IMR-90 (cell line): ENCODE data around the gene GLDC. TPM values are rescaled to one million over a fixed set of nuclear protein-coding genes. Genes with fewer than 3 reads are reported as not detected.

Source experiments
- ATAC-seq: fragments of 200-7000 bp; cut with Tn5 transposase; 2 replicates; pipeline ENCODE4 v1.9.1; 2020; ENCODE audit warnings: low read depth, mild to moderate bottlenecking, moderate library complexity
- BruUV-seq: library from RNA; stranded (reverse); fragments of 400-500 nt; replicated peaks from 2 replicates; lab custom pipeline; 2021; lab: Mats Ljungman, UMichigan
- CTCF ChIA-PET: fragments of 300-600 bp; formaldehyde crosslinking; extraction: SDS; loops from one replicate; lab custom pipeline; 2021; ENCODE audit warnings: antibody characterized with exemption; lab: Yijun Ruan, JAX
- POLR2A ChIA-PET: fragments of 300-600 bp; sonication (Branson Sonifier 250); formaldehyde crosslinking; loops from one replicate; lab custom pipeline; 2022; ENCODE audit warnings: antibody characterized with exemption; ENCODE audit not compliant: unreplicated experiment; lab: Charles Lee
- DNase-seq: peaks from one replicate; pipeline ENCODE4 v3.0.0; 2013
- H2AFZ ChIP-seq: replicated peaks from 2 replicates; pipeline ENCODE3; 2013; ENCODE audit warnings: low read length, mild to moderate bottlenecking; ENCODE audit not compliant: poor library complexity
- H2AK5ac ChIP-seq: 2 replicates; pipeline ENCODE4 v1.6.1; 2013; ENCODE audit warnings: low read depth, low read length, inconsistent platforms
- H2AK9ac ChIP-seq: replicated peaks from 2 replicates; pipeline ENCODE3; 2013; ENCODE audit warnings: mild to moderate bottlenecking, low read depth, low read length, moderate library complexity; ENCODE audit not compliant: poor library complexity
- H2BK120ac ChIP-seq: 2 replicates; pipeline ENCODE4 v1.6.1; 2013; ENCODE audit warnings: low read depth, low read length, inconsistent platforms
- H2BK15ac ChIP-seq: 3 replicates; pipeline ENCODE4 v1.6.1; 2013; ENCODE audit warnings: low read depth, low read length, inconsistent platforms
- H2BK20ac ChIP-seq: 2 replicates; pipeline ENCODE4 v1.6.1; 2013; ENCODE audit warnings: low read depth, mild to moderate bottlenecking, inconsistent platforms, low read length, moderate library complexity
- H2BK5ac ChIP-seq: 2 replicates; pipeline ENCODE4 v1.6.1; 2013; ENCODE audit warnings: mild to moderate bottlenecking, low read depth, low read length, inconsistent platforms; ENCODE audit not compliant: poor library complexity, severe bottlenecking
- H3K14ac ChIP-seq: replicated peaks from 2 replicates; pipeline ENCODE4 v1.6.1; 2013; ENCODE audit warnings: low read depth, low read length, inconsistent platforms
- H3K18ac ChIP-seq: 2 replicates; pipeline ENCODE4 v1.6.1; 2013; ENCODE audit warnings: low read depth, low read length, control low read depth
- H3K23ac ChIP-seq: 2 replicates; pipeline ENCODE4 v1.6.1; 2013; ENCODE audit warnings: low read depth, low read length, inconsistent platforms
- H3K27ac ChIP-seq: 2 replicates; pipeline ENCODE4 v1.5.1; 2013; ENCODE audit warnings: mild to moderate bottlenecking, control low read depth, low read length; ENCODE audit not compliant: insufficient read depth
- H3K27me3 ChIP-seq: 2 replicates; pipeline ENCODE4 v1.6.1; 2013; ENCODE audit warnings: low read length; ENCODE audit not compliant: control insufficient read depth, insufficient read depth
- H3K36me3 ChIP-seq: 2 replicates; pipeline ENCODE4 v1.6.1; 2013; ENCODE audit warnings: low read length, mixed read lengths; ENCODE audit not compliant: control insufficient read depth, insufficient read depth
- H3K4ac ChIP-seq: 2 replicates; pipeline ENCODE4 v1.6.1; 2013; ENCODE audit warnings: low read depth, low read length, inconsistent platforms
- H3K4me1 ChIP-seq: 2 replicates; pipeline ENCODE4 v1.6.1; 2013; ENCODE audit warnings: low read length, mixed read lengths; ENCODE audit not compliant: control insufficient read depth, insufficient read depth
- H3K4me2 ChIP-seq: 2 replicates; pipeline ENCODE4 v1.6.1; 2013; ENCODE audit warnings: low read depth, mild to moderate bottlenecking, control low read depth, low read length, moderate library complexity
- H3K4me3 ChIP-seq: 2 replicates; pipeline ENCODE4 v1.5.1; 2013; ENCODE audit warnings: low read depth, mild to moderate bottlenecking, control low read depth, low read length, moderate library complexity; ENCODE audit not compliant: insufficient read depth
- H3K56ac ChIP-seq: 2 replicates; pipeline ENCODE4 v1.6.1; 2013; ENCODE audit warnings: low read length, inconsistent platforms; ENCODE audit not compliant: insufficient read depth; ENCODE audit errors: extremely low read depth
- H3K79me1 ChIP-seq, 2 experiments: 2 replicates each; pipeline ENCODE4 v1.6.1; 2013; ENCODE audit warnings: low read length in 2 of 2, inconsistent platforms in 1 of 2, low read depth in 1 of 2
- H3K9ac ChIP-seq: 2 replicates; pipeline ENCODE4 v1.6.1; 2013; ENCODE audit warnings: low read depth, low read length, control low read depth
- H3K9me1 ChIP-seq: 2 replicates; pipeline ENCODE4 v1.6.1; 2013; ENCODE audit warnings: low read length, inconsistent platforms; ENCODE audit not compliant: insufficient read depth
- H3K9me3 ChIP-seq: 2 replicates; pipeline ENCODE4 v1.6.1; 2013; ENCODE audit warnings: low read length; ENCODE audit not compliant: control insufficient read depth, insufficient read depth
- H4K20me1 ChIP-seq: 2 replicates; pipeline ENCODE4 v1.6.1; 2013; ENCODE audit warnings: low read length, inconsistent platforms; ENCODE audit not compliant: insufficient read depth
- H4K5ac ChIP-seq: 2 replicates; pipeline ENCODE4 v1.6.1; 2013; ENCODE audit warnings: mild to moderate bottlenecking, low read depth, low read length, control low read depth
- H4K8ac ChIP-seq, 2 experiments: 2 replicates each; pipeline ENCODE4 v1.6.1; 2013; ENCODE audit warnings: low read depth in 2 of 2, low read length in 2 of 2, control low read depth in 1 of 2, inconsistent platforms in 1 of 2
- H4K91ac ChIP-seq: 2 replicates; pipeline ENCODE4 v1.6.1; 2013; ENCODE audit warnings: low read depth, low read length, inconsistent platforms; ENCODE audit not compliant: insufficient read depth
- CEBPB ChIP-seq: IDR thresholded peaks from 2 replicates; pipeline ENCODE4 v1.6.1; 2012; ENCODE audit warnings: low read depth, low read length, improper control_type of control experiment
- FOS ChIP-seq: fragments of 150-350 bp; IDR thresholded peaks from 2 replicates; pipeline ENCODE4 v1.6.1; 2016; ENCODE audit warnings: low read depth, low read length
- MAFK ChIP-seq: IDR thresholded peaks from 2 replicates; pipeline ENCODE4 v1.6.1; 2012; ENCODE audit warnings: low read depth, low read length, improper control_type of control experiment
- MAZ ChIP-seq: IDR thresholded peaks from 2 replicates; pipeline ENCODE4 v1.6.1; 2012; ENCODE audit warnings: low read depth, mild to moderate bottlenecking, low read length, improper control_type of control experiment, moderate library complexity, borderline replicate concordance
- POLR2A ChIP-seq: IDR thresholded peaks from 2 replicates; pipeline ENCODE4 v1.6.1; 2012; ENCODE audit warnings: mild to moderate bottlenecking, low read depth, low read length
- WGBS, 2 experiments: methylation state at CpG; one replicate each; pipeline versions ENCODE4 v1.1.5 to v1.1.7; 2013; ENCODE audit warnings: missing lambda C conversion rate in 2 of 2; ENCODE audit not compliant: insufficient read length in 1 of 2; ENCODE audit errors: extremely low coverage in 2 of 2; 5-methylcytosine and 5-hydroxymethylcytosine counted together
- dilution Hi-C: fragments of 300-500 bp; cut with HindIII; formaldehyde crosslinking; loops from one replicate; pipeline ENCODE4 v1.14.3; 2018; ENCODE audit warnings: low sequenced_read_pairs; ENCODE audit not compliant: unreplicated experiment
- in situ Hi-C: fragments of 300-500 bp; cut with MboI; formaldehyde crosslinking; loops from 3 replicates; pipeline ENCODE4 v1.14.3; 2019; ENCODE audit warnings: low sequenced_read_pairs, inconsistent platforms, mixed read lengths
- intact Hi-C: fragments of 100-400 bp; cut with micrococcal nuclease; formaldehyde crosslinking; loops from 2 replicates; pipeline ENCODE4 v1.10.0; 2022
- polyA plus RNA-seq, 3 experiments: library from polyadenylated mRNA; depleted of rRNA; stranded (reverse); fragments of >200 nt; gene quantifications; 2 replicates each; pipeline ENCODE4 v1.2.3, GENCODE V29; 2012; ENCODE audit warnings: low replicate concordance in 1 of 3
- total RNA-seq: library from RNA; depleted of rRNA; stranded (reverse); fragments of >200 nt; gene quantifications from 2 replicates; pipeline ENCODE4 v1.2.3, GENCODE V29; 2012
- TF ChIP-seq, protein P1 (sequence below): fragments of 150-350 bp; IDR thresholded peaks from 2 replicates; pipeline ENCODE4 v1.6.1; 2017; ENCODE audit warnings: mild to moderate bottlenecking, antibody characterized with exemption, low read length, low read depth

GLDC gene
- total and polyA plus RNA-seq, 2 of the 4 experiments (the other 2 are of a cell fraction): 0.36 to 0.50 TPM

DNA sequence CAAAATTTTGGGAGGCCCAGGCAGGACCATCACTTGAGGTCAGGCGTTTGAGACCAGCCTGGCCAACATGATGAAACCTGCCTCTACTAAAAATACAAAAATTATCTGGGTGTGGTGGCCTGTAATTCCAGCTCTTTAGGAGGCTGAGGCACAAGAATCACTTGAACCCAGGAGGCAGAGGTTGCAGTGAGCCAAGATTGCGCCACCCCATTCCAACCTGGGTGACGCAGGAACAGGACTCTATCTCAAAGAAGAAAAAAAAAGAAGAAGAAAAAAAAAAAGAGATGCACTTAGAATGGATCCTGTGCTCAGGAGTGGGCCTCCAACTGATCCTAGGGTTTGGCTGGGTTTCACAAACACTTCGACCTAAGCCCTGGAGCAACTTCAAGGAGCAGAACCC lies 45.1 kb downstream of the GLDC start:
- no peak overlapping the region for H3K23ac ChIP-seq
- in situ Hi-C loops (no loop called here), intact Hi-C loops (no loop called here), dilution Hi-C loops (no loop called here)
- no peak overlapping the region for H3K14ac ChIP-seq
- H3K27ac ChIP-seq: no peak overlapping the region
- H4K20me1 ChIP-seq: no peaks in the 10 kb centered on the region
- no peak overlapping the region for H3K4me2 ChIP-seq
- ChIA-PET POLR2A (no interaction called here), CTCF (interaction anchor here (0.6 kb wide), 1 partner anchor 16 kb away, joined by 3 read pairs; no protein-coding TSS in a partner anchor)
- H2BK5ac ChIP-seq: no peak overlapping the region
- no peak for DNase-seq
- no peak for ATAC-seq
- no peak overlapping the region for H2AK9ac ChIP-seq
- TF ChIP-seq POLR2A: no peak
- no peak for TF ChIP-seq FOS
- TF ChIP-seq MAZ: no peak
- no peak for TF ChIP-seq MAFK
- TF ChIP-seq, protein P1, sequence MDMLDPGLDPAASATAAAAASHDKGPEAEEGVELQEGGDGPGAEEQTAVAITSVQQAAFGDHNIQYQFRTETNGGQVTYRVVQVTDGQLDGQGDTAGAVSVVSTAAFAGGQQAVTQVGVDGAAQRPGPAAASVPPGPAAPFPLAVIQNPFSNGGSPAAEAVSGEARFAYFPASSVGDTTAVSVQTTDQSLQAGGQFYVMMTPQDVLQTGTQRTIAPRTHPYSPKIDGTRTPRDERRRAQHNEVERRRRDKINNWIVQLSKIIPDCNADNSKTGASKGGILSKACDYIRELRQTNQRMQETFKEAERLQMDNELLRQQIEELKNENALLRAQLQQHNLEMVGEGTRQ: no peak
- no peak for TF ChIP-seq CEBPB
- no peak overlapping the region for H2AFZ ChIP-seq
- no peaks in the 10 kb centered on the region for H3K4me1 ChIP-seq
- H2BK15ac ChIP-seq: no peak overlapping the region
- H3K9ac ChIP-seq: no peak overlapping the region
- no peak overlapping the region for H2BK120ac ChIP-seq
- no TSS peak for BruUV-seq
- H3K4me3 ChIP-seq: no peak overlapping the region
- H3K27me3 ChIP-seq: no peaks in the 10 kb centered on the region
- H4K91ac ChIP-seq: no peak overlapping the region
- H3K9me3 ChIP-seq: no peaks in the 10 kb centered on the region
- no CpG with 5 or more reads among the region's 4 CpGs for WGBS, 2 experiments
- H3K9me1 ChIP-seq: no peaks in the 10 kb centered on the region
- no peaks in the 10 kb centered on the region for H3K79me1 ChIP-seq
- no peak overlapping the region for H2AK5ac ChIP-seq
- no peak overlapping the region for H2BK20ac ChIP-seq
- H3K18ac ChIP-seq: no peak overlapping the region
- H4K8ac ChIP-seq: no peak overlapping the region
- no peaks in the 10 kb centered on the region for H3K36me3 ChIP-seq
- H4K5ac ChIP-seq: no peak overlapping the region
- no peak overlapping the region for H3K56ac ChIP-seq
- H3K4ac ChIP-seq: no peak overlapping the region
